NT2/D1 (cell line): ENCODE measurements around the gene POMGNT1.

Experiments
- YY1 ChIP-seq: IDR thresholded peaks from 2 replicates; pipeline ENCODE4 v1.6.1; 2011; ENCODE audit not compliant: insufficient read length, insufficient read depth
- ZNF274 ChIP-seq: IDR thresholded peaks from 2 replicates; pipeline ENCODE4 v1.6.1; 2011; ENCODE audit warnings: mild to moderate bottlenecking, low read depth, low read length

DNA sequence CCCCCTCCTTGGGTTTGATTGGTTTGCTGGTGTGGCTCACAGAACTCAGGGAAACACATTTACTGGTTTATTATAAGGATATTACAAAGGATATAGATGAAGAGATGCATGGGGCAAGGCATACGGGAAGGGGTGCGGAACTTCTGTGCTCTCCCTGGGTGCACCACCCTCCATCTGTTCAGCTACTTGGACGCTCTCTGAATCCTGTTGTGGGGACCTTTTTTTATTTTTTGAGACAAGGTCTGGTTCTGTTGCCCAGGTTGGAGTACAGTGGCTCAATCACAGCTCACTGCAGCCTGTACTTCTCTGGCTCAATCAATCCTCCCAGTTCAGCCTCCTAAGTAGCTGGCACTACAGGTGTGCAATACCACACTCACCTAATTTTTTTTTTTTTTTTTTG is 12.3 kb upstream of the POMGNT1 start:
- TF ChIP-seq ZNF274 (no peak), YY1 (no peak)
